Type B pancreatic cell (in vitro differentiated cells): ENCODE measurements around the gene GDF11. TPM values are rescaled to one million over a fixed set of nuclear protein-coding genes. Genes with fewer than 3 reads are reported as not detected.
"Not testable (repeated sequence)": the region's sequence is repeated elsewhere in the genome, so short reads cannot be mapped to it uniquely, and the experiment has no call there.

Source experiments
- DNase-seq: peaks from one replicate; pipeline ENCODE4 v3.0.0; 2021; ENCODE audit warnings: mixed read lengths; ENCODE audit not compliant: unreplicated experiment; ENCODE audit errors: extremely low spot score
- H3K27ac Mint-ChIP-seq: 2 replicates; pipeline ENCODE4 v1.8.0; 2021; ENCODE audit warnings: mild to moderate bottlenecking, mixed read lengths
- H3K27me3 Mint-ChIP-seq: 2 replicates; pipeline ENCODE4 v1.8.0; 2021; ENCODE audit warnings: mixed read lengths
- H3K36me3 Mint-ChIP-seq: 2 replicates; pipeline ENCODE4 v1.8.0; 2021; ENCODE audit warnings: mixed read lengths
- H3K4me1 Mint-ChIP-seq: one replicate; pipeline ENCODE4 v1.8.0; 2021; ENCODE audit warnings: mixed read lengths; ENCODE audit not compliant: unreplicated experiment
- H3K4me3 Mint-ChIP-seq: 2 replicates; pipeline ENCODE4 v1.8.0; 2021; ENCODE audit warnings: mild to moderate bottlenecking, mixed read lengths
- H3K9me3 Mint-ChIP-seq: 2 replicates; pipeline ENCODE4 v1.8.0; 2021; ENCODE audit warnings: mixed read lengths
- total RNA-seq: library from RNA; stranded (reverse); gene quantifications from 2 replicates; pipeline ENCODE4 v1.2.1, GENCODE V29; 2021; ENCODE audit warnings: low replicate concordance
- TF ChIP-seq, protein P1 (sequence below): fragments of 200-600 bp; sonication (generic); conservative IDR thresholded peaks from 2 replicates; pipeline ENCODE4 v1.5.0; 2021; ENCODE audit warnings: antibody characterized with exemption, mild to moderate bottlenecking

Gene GDF11
- total RNA-seq, 1 donor from 2014 or later = 40.1 TPM

DNA sequence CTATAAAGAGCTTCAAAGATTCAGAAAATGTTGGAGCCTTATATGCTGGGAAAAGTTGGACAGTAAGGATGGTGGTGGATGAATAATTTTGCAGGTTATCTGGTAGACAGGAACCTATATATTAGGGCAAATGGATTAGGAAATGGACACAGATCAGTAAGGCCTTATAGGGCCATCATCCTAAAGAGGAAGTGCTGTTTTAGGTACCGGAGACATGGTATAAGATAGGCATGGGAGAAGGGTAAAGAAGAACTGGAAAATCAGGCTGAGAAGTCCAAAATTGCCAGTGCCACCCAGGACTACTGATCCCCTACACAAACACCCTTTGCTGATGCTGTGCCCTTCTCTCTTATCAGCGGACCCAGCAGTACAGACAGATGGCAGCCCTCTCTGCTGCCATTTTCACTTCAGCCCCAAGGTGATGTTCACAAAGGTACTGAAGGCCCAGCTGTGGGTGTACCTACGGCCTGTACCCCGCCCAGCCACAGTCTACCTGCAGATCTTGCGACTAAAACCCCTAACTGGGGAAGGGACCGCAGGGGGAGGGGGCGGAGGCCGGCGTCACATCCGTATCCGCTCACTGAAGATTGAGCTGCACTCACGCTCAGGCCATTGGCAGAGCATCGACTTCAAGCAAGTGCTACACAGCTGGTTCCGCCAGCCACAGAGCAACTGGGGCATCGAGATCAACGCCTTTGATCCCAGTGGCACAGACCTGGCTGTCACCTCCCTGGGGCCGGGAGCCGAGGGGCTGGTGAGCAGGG lies 5.5 kb downstream of the GDF11 start:
- no peak for DNase-seq
- peaks cover 37% of the 10 kb centered on the region for H3K36me3 Mint-ChIP-seq
- peaks cover 37% of the 10 kb centered on the region for H3K4me1 Mint-ChIP-seq
- H3K4me3 Mint-ChIP-seq = no peak overlapping the region
- H3K27ac Mint-ChIP-seq = no peak overlapping the region
- H3K9me3 Mint-ChIP-seq = no peaks in the 10 kb centered on the region
- TF ChIP-seq, protein P1, sequence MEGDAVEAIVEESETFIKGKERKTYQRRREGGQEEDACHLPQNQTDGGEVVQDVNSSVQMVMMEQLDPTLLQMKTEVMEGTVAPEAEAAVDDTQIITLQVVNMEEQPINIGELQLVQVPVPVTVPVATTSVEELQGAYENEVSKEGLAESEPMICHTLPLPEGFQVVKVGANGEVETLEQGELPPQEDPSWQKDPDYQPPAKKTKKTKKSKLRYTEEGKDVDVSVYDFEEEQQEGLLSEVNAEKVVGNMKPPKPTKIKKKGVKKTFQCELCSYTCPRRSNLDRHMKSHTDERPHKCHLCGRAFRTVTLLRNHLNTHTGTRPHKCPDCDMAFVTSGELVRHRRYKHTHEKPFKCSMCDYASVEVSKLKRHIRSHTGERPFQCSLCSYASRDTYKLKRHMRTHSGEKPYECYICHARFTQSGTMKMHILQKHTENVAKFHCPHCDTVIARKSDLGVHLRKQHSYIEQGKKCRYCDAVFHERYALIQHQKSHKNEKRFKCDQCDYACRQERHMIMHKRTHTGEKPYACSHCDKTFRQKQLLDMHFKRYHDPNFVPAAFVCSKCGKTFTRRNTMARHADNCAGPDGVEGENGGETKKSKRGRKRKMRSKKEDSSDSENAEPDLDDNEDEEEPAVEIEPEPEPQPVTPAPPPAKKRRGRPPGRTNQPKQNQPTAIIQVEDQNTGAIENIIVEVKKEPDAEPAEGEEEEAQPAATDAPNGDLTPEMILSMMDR = no peak
- no peaks in the 10 kb centered on the region for H3K27me3 Mint-ChIP-seq

DNA sequence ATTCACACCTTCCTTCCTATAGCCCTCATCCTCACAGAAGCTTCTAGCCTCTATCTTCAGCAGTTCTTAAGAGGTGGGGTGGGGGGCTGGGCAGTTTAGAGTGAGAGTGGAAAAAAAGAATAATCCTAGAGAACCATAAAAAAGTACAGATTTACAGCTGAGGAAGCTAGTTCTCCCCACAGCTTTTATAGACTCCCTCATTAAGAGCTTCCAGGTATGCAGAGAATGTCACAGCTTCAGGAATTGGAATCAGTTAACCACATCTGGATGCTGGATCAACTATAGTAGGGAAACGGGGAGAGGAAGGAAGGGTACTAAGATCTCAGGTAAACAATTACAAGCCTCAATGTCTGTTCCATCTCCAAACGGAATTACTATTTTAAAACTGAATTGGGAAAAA lies 12.3 kb downstream of the GDF11 start:
- DNase-seq = no peak
- TF ChIP-seq, protein P1 = no peak
- no peak overlapping the region for H3K4me3 Mint-ChIP-seq
- H3K27me3 Mint-ChIP-seq = no peaks in the 10 kb centered on the region
- H3K36me3 Mint-ChIP-seq = peaks cover 49% of the 10 kb centered on the region
- H3K4me1 Mint-ChIP-seq = no peaks in the 10 kb centered on the region
- no peaks in the 10 kb centered on the region for H3K9me3 Mint-ChIP-seq
- no peak overlapping the region for H3K27ac Mint-ChIP-seq

DNA sequence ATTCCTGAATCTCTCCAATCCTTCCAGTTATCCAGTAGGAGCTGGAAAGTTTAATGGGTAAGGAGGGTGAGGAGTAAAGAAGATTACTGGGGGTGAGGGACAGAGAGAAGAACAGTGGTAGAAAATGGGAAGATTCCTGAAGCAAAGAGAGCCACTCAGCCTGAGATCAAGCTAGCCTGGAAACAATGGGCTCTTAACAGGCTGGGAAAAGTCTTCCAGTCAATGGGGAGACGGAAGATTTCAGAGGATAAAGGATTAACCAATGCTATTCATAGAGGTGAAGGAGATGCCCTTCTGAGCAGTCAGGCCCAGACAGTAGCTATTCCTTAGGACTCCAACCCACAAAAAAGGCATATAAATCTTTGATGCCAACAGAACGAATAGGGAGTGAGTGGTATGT lies 14.8 kb downstream of the GDF11 start:
- peak overlapping the region; percentile 5 for H3K27ac Mint-ChIP-seq
- TF ChIP-seq, protein P1 = no peak
- no peaks in the 10 kb centered on the region for H3K9me3 Mint-ChIP-seq
- no peak overlapping the region for H3K4me3 Mint-ChIP-seq
- H3K27me3 Mint-ChIP-seq = no peaks in the 10 kb centered on the region
- no peak for DNase-seq
- H3K4me1 Mint-ChIP-seq = no peaks in the 10 kb centered on the region
- H3K36me3 Mint-ChIP-seq = peaks cover 45% of the 10 kb centered on the region

DNA sequence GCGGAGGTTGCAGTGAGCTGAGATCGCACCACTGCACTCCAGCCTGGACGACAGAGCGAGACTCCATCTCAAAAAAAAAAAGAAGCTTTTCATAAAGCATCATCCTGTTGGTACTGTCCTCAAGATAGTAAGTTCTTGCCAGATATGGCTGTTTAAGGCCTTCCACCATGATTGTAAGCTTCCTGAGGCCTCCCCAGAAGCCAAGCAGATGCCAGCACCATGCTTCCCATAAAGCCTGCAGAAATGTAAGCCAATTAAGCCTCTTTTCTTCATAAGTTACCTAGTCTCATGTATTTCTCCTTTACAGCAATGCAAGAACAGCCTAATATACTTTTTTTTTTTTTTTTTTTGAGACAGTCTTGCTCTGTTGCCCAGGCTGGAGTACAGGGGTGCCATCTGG lies 15.7 kb downstream of the GDF11 start:
- H3K36me3 Mint-ChIP-seq = peaks cover 45% of the 10 kb centered on the region
- H3K27ac Mint-ChIP-seq, H3K4me3 Mint-ChIP-seq, H3K4me1 Mint-ChIP-seq, H3K9me3 Mint-ChIP-seq, DNase-seq, H3K27me3 Mint-ChIP-seq: not testable (repeated sequence)

DNA sequence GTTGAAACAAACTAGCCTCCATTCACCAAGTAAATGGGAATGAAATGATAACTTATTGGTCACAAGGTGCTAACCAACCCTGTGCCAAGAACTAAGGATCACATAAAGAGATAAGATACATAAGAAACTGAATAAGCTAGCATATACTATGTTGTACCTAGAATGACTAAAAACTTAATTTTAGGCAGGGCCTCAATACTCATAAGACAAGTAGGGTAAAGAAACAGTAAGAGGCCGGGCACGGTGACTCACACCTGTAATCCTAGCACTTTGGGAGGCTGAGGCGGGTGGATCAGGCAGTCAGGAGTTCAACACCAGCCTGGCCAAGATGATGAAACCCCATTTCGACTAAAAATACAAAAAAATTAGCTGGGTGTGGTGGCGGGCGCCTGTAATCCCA lies 17.7 kb downstream of the GDF11 start:
- Mint-ChIP-seq H3K27me3 (no peaks in the 10 kb centered on the region), H3K9me3 (no peaks in the 10 kb centered on the region), H3K36me3 (peaks cover 35% of the 10 kb centered on the region), H3K4me1 (peaks cover 10% of the 10 kb centered on the region), H3K4me3 (no peak overlapping the region), H3K27ac (no peak overlapping the region)
- TF ChIP-seq, protein P1 = no peak
- no peak for DNase-seq

DNA sequence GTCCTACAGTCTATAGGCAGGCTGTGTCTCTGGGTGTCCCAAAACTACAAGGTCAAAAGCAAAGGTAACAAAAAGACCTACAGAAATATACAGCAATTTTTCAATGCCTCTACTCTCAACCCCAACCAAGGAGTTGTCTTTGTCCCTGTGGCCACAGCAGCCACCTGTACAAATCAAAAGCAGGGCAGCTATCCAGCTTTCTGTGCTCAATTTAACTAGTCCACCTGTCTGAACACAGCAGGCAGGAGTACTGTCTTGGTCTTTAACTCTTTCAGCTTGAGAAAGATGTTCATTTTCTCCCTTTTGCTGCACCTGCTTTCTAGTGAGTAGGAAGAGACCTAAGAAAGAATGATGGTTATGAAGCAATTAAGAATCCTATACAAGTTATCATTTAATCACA lies 19.7 kb downstream of the GDF11 start:
- Mint-ChIP-seq H3K4me1 (peaks cover 18% of the 10 kb centered on the region), H3K36me3 (peaks cover 36% of the 10 kb centered on the region), H3K27me3 (no peaks in the 10 kb centered on the region), H3K4me3 (no peak overlapping the region), H3K27ac (no peak overlapping the region), H3K9me3 (no peaks in the 10 kb centered on the region)
- no peak for DNase-seq
- TF ChIP-seq, protein P1 = no peak
